B cell (primary cell): Measurements from ENCODE around the gene SMIM13. TPM values are rescaled to one million over a fixed set of nuclear protein-coding genes. Genes with fewer than 3 reads are reported as not detected.

Experiments
- ATAC-seq: fragments of 200-7000 bp; cut with Tn5 transposase; one replicate; pipeline ENCODE4 v1.10.0; 2021; ENCODE audit warnings: low read depth, mild to moderate bottlenecking, moderate number of reproducible peaks, moderate library complexity
- CTCF ChIA-PET: fragments of 350-600 bp; sonication (Branson Sonifier 250); formaldehyde crosslinking; loops from one replicate; lab custom pipeline; 2021; ENCODE audit warnings: antibody characterized with exemption, inconsistent platforms; lab: Charles Lee
- POLR2A ChIA-PET: fragments of 350-600 bp; sonication (Branson Sonifier 250); formaldehyde crosslinking; loops from one replicate; lab custom pipeline; 2021; ENCODE audit warnings: antibody characterized with exemption; lab: Charles Lee
- DNase-seq: peaks from one replicate; pipeline ENCODE4 v3.0.0; 2013
- H2AFZ ChIP-seq: 2 replicates; pipeline ENCODE4 v1.6.1; 2012; ENCODE audit warnings: mild to moderate bottlenecking, low read depth, low read length; ENCODE audit not compliant: insufficient read depth, poor library complexity, severe bottlenecking
- H3K27ac ChIP-seq, 2 donors: 1 replicate in 1 of 2; 2 replicates in 1 of 2; pipeline ENCODE4 v1.5.1; 2012 to 2013; ENCODE audit warnings: low read length in 2 of 2, mild to moderate bottlenecking in 2 of 2, moderate library complexity in 1 of 2
- H3K27me3 ChIP-seq, 4 experiments: fragments of 200-600 bp in 1 of 4; sonication (generic) in 1 of 4; replicated peaks in 1 of 4; 1 replicate in 2 of 4; 2 replicates in 2 of 4; pipeline versions ENCODE4 v1.6.1 to v1.7.0; 2013 to 2016; ENCODE audit warnings: low read length in 3 of 4, mild to moderate bottlenecking in 2 of 4, mixed read lengths in 1 of 4, moderate library complexity in 1 of 4; ENCODE audit not compliant: insufficient read depth in 4 of 4, control insufficient read depth in 3 of 4; ENCODE audit errors: control extremely low read depth in 1 of 4
- H3K36me3 ChIP-seq, 2 experiments: replicated peaks in 1 of 2; 1 replicate in 1 of 2; 2 replicates in 1 of 2; pipeline versions ENCODE4 v1.6.1 to v1.7.1; 2013; ENCODE audit warnings: low read length in 1 of 2; ENCODE audit not compliant: insufficient read depth in 2 of 2, control insufficient read depth in 1 of 2; ENCODE audit errors: control extremely low read depth in 1 of 2, extremely low read depth in 1 of 2
- H3K4me1 ChIP-seq, 2 donors: fragments of 200-600 bp in 1 of 2; sonication (generic) in 1 of 2; 1 replicate in 1 of 2; 2 replicates in 1 of 2; pipeline versions ENCODE4 v1.5.1 to v1.6.1; 2013 to 2017; ENCODE audit warnings: low read length in 2 of 2; ENCODE audit not compliant: control insufficient read depth in 2 of 2, insufficient read depth in 2 of 2
- H3K4me2 ChIP-seq: replicated peaks from 2 replicates; pipeline ENCODE3; 2012; ENCODE audit warnings: mild to moderate bottlenecking, low read depth, low read length; ENCODE audit not compliant: poor library complexity, severe bottlenecking
- H3K4me3 ChIP-seq, 5 experiments: fragments of 200-600 bp in 1 of 5; sonication (generic) in 1 of 5; 1 replicate in 3 of 5; 2 replicates in 2 of 5; pipeline versions ENCODE4 v1.5.1 to v1.7.0; 2011 to 2016; ENCODE audit warnings: low read length in 4 of 5, mild to moderate bottlenecking in 4 of 5, low read depth in 2 of 5, control low read depth in 1 of 5, moderate library complexity in 1 of 5; ENCODE audit not compliant: insufficient read depth in 1 of 5; ENCODE audit errors: control extremely low read depth in 1 of 5, extremely low read depth in 1 of 5
- H3K79me2 ChIP-seq: fragments of 200-600 bp; sonication (generic); one replicate; pipeline ENCODE4 v1.6.0; 2016; ENCODE audit warnings: low read length; ENCODE audit not compliant: control insufficient read depth, insufficient read depth
- H3K9ac ChIP-seq: fragments of 200-600 bp; sonication (generic); 2 replicates; pipeline ENCODE4 v1.6.1; 2017; ENCODE audit warnings: mild to moderate bottlenecking, low read length, moderate library complexity
- H3K9me3 ChIP-seq, 3 donors: one replicate each; pipeline versions ENCODE4 v1.6.1 to v1.7.1; 2013; ENCODE audit warnings: low read length in 2 of 3; ENCODE audit not compliant: control insufficient read depth in 2 of 3, insufficient read depth in 1 of 3; ENCODE audit errors: control extremely low read depth in 1 of 3
- H4K20me1 ChIP-seq: 2 replicates; pipeline ENCODE4 v1.6.0; 2012; ENCODE audit warnings: mild to moderate bottlenecking, low read length; ENCODE audit not compliant: insufficient read depth, control insufficient read depth, poor library complexity, severe bottlenecking
- H3K27ac Mint-ChIP-seq: one replicate; pipeline ENCODE4 v1.8.0; 2021; ENCODE audit warnings: mixed read lengths
- H3K27me3 Mint-ChIP-seq: one replicate; pipeline ENCODE4 v1.8.0; 2021; ENCODE audit warnings: mixed read lengths
- H3K4me1 Mint-ChIP-seq: one replicate; pipeline ENCODE4 v1.8.0; 2021; ENCODE audit warnings: mixed read lengths
- H3K4me3 Mint-ChIP-seq: one replicate; pipeline ENCODE4 v1.8.0; 2021; ENCODE audit warnings: mixed read lengths
- H3K9me3 Mint-ChIP-seq: one replicate; pipeline ENCODE4 v1.8.0; 2022; ENCODE audit warnings: mixed read lengths; ENCODE audit not compliant: insufficient read depth
- CTCF ChIP-seq: fragments of 200-600 bp; IDR thresholded peaks from one replicate; pipeline ENCODE4 v1.8.0; 2022; ENCODE audit warnings: antibody characterized with exemption, mild to moderate bottlenecking
- EZH2 ChIP-seq: IDR thresholded peaks from 2 replicates; pipeline ENCODE4 v1.6.1; 2012; ENCODE audit warnings: borderline replicate concordance, low read depth, mild to moderate bottlenecking, moderate library complexity, low read length; ENCODE audit not compliant: insufficient read depth, poor library complexity, severe bottlenecking
- WGBS: methylation state at CpG from one replicate; pipeline ENCODE4 v1.1.5; 2013; ENCODE audit warnings: missing lambda C conversion rate; ENCODE audit not compliant: insufficient coverage; 5-methylcytosine and 5-hydroxymethylcytosine counted together
- intact Hi-C: fragments of 100-400 bp; cut with micrococcal nuclease; formaldehyde crosslinking; loops from one replicate; pipeline ENCODE4 v1.10.0; 2022
- polyA plus RNA-seq: library from polyadenylated mRNA; depleted of rRNA; stranded (reverse); fragments of >200 nt; gene quantifications from 2 replicates; pipeline ENCODE4 v1.2.3, GENCODE V29; 2012
- total RNA-seq, 2 donors: library from RNA; stranded (reverse); fragments of 120-200 nt in 1 of 2; gene quantifications; 1 replicate in 1 of 2; 2 replicates in 1 of 2; pipeline versions ENCODE4 v1.2.3 to v1.2.4, GENCODE V29; 2013 to 2022

The SMIM13 gene
- total and polyA plus RNA-seq, 2 donors (not counting 1 experiment from before 2014, with no cell fraction given), result 2.1 to 5.5 TPM

- CTCF ChIA-PET, result interaction anchor here (1.1 to 7.4 kb wide), 10 partner anchors 8 to 435 kb away, joined by 3 to 156 read pairs (median 8); no protein-coding TSS in a partner anchor
- no peak overlapping the region for H3K27ac ChIP-seq
- no peak for TF ChIP-seq EZH2
- no peak for TF ChIP-seq CTCF
- DNase-seq (no peak), ATAC-seq (no peak)
- H3K79me2 ChIP-seq, result no peaks in the 10 kb centered on the region
- H3K4me1 ChIP-seq, result peaks cover 0 to 5% of the 10 kb centered on the region in 2 donors
- intact Hi-C loops, result no loop called here
- no peak overlapping the region for H3K9ac ChIP-seq
- no peak overlapping the region for H3K4me2 ChIP-seq
- H3K27ac Mint-ChIP-seq, result no peak overlapping the region
- no peaks in the 10 kb centered on the region for H3K27me3 Mint-ChIP-seq
- H3K4me1 Mint-ChIP-seq, result peaks cover 7% of the 10 kb centered on the region
- no peaks in the 10 kb centered on the region for H3K27me3 ChIP-seq
- WGBS, result 100% methylated on average over 2 of the region's 8 CpGs
- H3K9me3 Mint-ChIP-seq, result no peaks in the 10 kb centered on the region
- no peak overlapping the region for H2AFZ ChIP-seq
- no peak overlapping the region for H3K4me3 ChIP-seq
- no peaks in the 10 kb centered on the region for H3K36me3 ChIP-seq
- no peaks in the 10 kb centered on the region for H4K20me1 ChIP-seq
- no peak overlapping the region for H3K4me3 Mint-ChIP-seq
- H3K9me3 ChIP-seq, result no peaks in the 10 kb centered on the region
- POLR2A ChIA-PET, result interaction anchor here (0.7 kb wide), 1 partner anchor 359 kb away, joined by 3 read pairs; no protein-coding TSS in a partner anchor
Observed at GRCh38 chr6:11142296-11143027, 48.8 kb downstream of the SMIM13 start.
